GM12873 (cell line): ENCODE results near the gene TPRKB.

Source experiments
- TF ChIP-seq, protein P1 (sequence below): IDR thresholded peaks from 2 replicates; pipeline ENCODE4 v1.5.1; 2012; ENCODE audit warnings: low read depth, mild to moderate bottlenecking, moderate library complexity, low read length, control low read depth; ENCODE audit not compliant: insufficient read depth; ENCODE audit errors: missing control alignments

The TPRKB gene

DNA sequence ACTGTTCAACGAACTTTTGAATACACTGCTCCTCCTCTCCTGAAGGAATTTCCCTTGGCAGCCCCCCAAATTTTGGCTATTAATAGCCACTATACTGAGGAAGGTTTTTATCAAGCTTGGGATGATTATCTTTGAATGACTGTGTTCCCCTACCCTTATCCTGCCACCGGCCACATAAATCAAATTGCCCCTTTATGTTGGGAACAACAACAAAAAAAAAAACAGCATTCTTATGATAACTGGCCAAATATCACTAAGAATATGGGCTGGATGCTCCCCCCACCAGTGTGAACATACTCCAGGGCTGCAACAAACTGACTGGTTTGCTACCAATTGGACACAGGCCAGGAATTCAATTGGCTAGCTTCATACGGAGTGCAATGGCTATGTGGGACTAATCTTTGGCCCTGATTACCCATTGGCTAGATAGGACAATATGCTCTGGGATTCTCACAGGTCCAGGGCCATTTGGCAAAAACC is 22.2 kb upstream of the TPRKB start:
- TF ChIP-seq, protein P1, sequence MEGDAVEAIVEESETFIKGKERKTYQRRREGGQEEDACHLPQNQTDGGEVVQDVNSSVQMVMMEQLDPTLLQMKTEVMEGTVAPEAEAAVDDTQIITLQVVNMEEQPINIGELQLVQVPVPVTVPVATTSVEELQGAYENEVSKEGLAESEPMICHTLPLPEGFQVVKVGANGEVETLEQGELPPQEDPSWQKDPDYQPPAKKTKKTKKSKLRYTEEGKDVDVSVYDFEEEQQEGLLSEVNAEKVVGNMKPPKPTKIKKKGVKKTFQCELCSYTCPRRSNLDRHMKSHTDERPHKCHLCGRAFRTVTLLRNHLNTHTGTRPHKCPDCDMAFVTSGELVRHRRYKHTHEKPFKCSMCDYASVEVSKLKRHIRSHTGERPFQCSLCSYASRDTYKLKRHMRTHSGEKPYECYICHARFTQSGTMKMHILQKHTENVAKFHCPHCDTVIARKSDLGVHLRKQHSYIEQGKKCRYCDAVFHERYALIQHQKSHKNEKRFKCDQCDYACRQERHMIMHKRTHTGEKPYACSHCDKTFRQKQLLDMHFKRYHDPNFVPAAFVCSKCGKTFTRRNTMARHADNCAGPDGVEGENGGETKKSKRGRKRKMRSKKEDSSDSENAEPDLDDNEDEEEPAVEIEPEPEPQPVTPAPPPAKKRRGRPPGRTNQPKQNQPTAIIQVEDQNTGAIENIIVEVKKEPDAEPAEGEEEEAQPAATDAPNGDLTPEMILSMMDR = no peak

DNA sequence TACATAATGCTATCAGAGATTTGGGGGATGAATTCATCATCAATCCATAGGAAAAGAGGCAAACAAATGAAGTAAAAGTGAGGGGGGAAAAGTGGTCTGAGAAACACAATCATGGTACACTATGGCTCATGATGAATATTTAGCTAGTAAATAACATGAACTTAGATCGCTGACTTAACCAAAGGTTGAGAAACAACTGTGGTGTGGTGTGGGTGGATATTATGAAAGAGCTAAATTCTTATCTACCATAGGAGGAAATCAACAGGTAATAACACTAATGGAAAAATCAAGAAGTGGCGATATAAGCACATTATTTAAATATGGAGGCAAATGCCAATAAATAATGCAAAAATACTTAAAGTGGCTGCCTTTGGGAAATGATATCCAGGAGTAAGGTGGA is 12.2 kb upstream of the TPRKB start:
- TF ChIP-seq, protein P1 = no peak

DNA sequence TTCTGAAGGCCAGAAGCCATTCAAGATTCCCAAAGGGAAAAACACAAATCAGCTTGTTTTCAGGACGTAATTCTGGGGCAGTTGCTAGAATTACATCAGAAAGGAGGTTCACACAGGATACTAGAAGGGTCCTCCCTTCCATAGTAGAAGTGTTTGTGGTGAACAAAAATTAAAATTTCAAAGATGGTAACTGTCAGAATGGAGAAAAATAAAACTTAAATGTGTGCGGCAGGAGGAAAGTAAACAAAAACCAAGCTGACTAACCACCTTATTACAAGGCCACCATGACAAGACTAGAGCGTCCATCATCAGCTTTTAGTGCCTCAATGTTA is 9.7 kb upstream of the TPRKB start:
- TF ChIP-seq, protein P1 = no peak

DNA sequence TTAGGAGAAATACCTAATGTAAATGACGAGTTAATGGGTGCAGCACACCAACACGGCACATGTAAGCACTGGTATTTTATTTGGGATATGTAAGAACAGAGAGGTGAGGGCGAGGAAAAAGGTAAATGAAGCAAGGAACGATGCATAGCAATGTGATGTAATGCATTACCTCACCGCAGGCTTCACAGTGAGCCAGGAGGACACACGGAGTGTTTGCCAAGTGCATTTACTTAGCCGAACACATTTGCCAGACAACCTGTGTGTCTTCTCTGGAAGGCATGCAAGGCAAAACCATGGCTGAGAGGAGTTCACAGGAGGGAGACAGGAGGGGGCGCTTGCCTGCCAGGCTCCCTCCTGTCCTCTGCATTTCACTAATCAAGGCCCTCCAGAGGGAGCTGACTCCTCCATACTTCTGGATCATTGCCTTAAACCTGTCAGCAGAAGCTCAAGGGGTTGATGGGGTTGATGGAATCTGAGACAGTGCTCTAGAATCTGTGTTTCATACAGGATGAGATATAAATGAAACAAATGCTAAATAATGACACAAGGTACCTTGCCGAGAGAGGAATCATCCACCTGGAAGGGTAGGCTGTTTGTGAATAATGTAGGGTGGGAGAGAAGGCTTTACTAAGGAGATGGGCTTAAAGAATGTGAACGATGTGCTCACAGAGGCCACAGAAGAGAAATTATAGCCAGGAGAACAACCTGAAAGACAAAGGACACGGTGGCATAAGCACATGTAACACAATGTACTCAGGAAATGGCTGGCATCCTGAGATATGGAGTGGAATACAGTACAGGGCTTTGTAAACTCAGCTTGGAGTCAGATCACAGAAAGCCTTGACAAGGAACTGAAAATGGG is 9.1 kb upstream of the TPRKB start:
- TF ChIP-seq, protein P1 = no peak

DNA sequence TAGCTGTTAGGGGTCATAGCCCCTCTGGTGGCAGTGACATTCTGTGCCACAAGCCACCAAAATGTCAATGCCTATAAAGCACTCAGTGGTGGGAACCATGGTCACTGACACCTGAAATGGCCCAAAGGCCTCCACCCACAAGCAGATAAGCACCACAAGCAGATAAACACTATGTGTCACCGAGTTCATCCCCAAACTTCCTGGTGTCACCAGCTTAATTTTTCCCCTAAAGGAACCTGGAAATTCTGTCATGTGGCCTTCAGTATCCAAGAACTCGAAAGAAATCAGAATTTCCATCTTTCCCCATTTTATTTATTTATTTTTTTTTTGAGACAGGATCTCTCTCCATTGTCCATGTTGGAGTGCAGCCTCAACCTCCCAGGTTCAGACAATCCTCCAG is 3.6 kb upstream of the TPRKB start:
- TF ChIP-seq, protein P1 = no peak

DNA sequence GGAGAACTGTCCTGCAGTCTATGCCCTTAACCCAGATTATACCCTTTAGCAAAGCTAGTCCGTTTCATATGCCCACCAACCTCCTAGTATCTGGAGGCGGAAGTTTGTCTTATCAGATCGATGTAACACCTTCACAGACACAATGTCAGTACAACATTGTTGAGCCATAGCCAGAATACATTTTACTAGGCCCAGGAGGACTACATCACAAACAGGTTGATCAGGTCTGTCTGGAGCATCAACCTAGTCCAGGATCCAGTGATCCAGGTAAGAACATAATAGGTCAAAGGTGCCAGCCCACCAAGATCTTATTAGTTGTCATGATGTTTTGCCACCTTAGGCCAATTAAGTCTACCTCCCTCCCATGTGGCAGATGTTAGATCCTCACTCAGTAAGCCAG is 2.0 kb upstream of the TPRKB start:
- TF ChIP-seq, protein P1 = no peak

DNA sequence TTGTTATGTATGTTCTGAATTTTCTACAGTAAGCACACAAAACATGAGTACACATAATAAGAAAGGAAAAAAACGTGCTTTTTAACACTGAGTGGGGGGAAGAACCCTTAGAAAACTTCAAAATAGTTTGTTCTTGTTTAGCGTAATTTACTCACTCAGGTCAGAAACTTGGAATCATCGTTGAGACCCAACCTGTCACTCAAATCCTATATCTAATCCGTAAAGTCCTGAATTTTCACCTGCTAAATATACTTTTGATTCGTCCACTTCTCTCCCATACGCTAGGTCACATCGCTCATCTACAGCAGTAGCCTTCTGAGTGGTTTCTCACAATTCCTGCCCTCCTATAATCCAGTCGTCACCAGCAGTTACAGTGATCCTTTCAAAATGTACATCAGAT is 767 bp downstream of the TPRKB start:
- TF ChIP-seq, protein P1 = no peak
